NCI-H2227 (cell line): ENCODE results near the gene SLC26A2.
A peak's percentile ranks its signal among the peaks of the same experiment; 100 is the strongest.
"Not testable (repeated sequence)": the region's sequence is repeated elsewhere in the genome, so short reads cannot be mapped to it uniquely, and the experiment has no call there.

Experiments
- DNase-seq: peaks from one replicate; lab custom pipeline; 2025; ENCODE audit not compliant: unreplicated experiment; lab: John Stamatoyannopoulos, UW

SLC26A2 gene

DNA sequence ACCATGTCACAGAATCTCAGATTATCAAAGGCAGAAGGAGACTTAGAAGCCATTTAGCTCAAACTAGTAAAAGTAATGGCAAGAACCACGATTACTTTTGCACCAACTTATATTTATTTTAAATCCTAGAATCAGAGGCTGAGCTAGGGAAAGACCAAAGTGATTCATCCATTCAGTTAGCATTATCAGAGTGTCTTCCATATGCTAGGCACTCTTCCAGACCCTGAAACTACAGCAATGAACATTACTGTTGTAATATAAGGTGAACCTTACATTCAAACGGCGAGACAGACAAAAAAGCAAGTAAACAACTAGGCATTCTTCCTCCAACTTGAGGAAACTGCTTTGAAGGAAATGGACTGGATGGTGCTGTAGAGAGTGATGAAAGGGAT lies 23.9 kb upstream of the SLC26A2 start:
- DNase-seq, result no peak

DNA sequence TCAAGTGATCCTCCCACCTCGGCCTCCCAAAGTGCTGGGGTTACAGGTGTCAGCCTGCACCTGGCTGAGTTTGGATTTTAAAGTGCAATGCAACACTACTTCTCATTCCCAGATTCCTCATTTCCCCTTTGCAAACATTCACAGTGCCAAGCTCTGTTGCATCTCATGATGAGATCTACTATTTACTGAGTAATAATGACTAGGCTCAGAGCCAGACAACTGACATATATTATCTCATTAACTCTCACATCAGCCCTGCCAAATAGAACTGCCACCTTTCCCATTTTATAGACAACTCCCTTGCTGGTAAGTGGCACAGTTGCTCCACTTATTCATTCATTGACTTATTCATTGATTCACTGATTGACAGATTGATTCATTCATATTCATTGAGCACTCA lies 22.9 kb upstream of the SLC26A2 start:
- DNase-seq, result no peak

DNA sequence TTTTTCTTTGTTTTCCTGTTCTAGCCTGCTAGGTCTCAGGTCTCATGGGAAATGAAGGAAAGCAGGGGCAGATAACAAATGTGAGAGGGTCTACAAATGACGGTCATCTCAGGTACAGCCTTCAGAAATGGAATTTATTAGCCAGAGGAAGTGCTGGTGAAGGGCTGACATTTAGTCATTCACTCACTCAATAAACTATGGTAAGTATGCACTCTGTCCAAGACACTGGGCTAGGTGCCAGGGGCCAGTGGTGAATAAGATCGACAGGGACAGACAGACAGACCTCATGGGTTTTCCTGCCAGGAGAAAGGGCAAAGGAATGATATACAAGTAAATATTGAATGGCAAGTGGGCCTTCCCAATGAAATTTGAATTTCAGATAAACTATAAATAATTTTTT lies 22.3 kb upstream of the SLC26A2 start:
- DNase-seq, result no peak

DNA sequence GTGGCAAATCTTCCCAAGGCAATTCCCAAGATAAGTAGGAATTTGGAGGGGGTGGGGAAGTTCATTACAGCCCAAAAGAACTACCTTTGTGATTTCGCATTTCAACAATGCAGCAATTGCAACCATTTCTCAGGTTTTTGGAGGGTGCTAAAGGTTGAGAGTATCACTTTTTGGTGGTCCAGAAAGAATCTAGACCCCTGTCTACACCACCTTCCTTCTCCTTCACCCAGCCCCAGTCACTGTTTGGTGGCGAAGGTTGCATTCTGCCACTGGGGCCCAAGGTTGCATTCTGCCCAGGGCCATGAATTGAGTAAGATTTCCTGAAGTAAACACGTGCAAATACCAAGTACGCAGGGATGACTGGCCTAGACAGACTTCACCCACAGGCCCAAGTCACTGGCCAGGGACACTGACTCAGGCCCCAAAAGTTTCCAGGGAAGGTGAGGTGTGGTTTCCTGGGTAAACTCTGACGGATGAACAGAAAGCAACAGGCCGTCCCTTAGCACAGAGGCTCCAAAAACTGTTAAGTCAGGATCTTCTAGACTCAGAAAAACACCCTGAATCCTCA lies 21.7 kb upstream of the SLC26A2 start:
- DNase-seq, result no peak

DNA sequence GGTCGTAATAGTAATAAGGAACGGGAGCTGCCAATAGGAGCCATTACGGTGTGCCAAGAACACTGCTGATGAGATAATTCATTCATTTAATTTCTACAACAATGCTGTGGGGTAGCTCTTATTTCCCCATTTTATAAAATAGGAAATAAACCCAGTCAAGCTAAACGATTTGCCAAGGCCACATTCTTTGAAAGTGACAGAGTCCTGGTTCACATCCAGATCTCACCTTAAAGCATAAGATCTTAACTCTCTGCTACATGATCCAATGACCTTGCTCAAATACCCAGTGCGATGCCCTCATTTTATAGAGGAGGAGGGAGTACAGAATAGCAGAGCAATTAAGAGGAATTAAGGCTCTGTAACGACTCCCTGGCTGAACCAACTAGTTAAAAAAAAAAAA lies 21.0 kb upstream of the SLC26A2 start:
- DNase-seq, result no peak

DNA sequence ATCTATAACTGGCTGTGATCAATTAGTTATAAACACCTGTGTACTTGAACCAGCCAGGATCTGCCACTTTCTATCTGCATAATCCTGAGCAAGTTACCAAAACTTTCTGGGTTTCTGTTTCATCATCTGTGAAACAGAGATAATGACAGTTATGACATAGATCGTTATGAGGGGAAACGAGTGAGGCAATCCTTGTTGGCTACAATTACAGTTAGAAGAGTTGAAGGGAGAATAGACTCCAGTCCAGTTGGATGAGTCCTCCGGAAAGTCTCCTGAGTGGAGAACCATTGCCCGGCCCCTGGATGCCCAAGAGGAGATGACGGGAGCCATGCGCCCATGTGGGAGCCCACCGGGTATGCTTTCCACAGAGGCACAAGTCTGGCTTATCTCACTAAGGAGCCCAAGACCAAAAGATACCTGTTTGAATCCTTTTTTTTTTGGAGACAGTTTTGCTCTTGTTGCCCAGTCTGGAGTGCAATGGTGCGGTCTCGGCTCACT lies 20.4 kb upstream of the SLC26A2 start:
- DNase-seq, result no peak

DNA sequence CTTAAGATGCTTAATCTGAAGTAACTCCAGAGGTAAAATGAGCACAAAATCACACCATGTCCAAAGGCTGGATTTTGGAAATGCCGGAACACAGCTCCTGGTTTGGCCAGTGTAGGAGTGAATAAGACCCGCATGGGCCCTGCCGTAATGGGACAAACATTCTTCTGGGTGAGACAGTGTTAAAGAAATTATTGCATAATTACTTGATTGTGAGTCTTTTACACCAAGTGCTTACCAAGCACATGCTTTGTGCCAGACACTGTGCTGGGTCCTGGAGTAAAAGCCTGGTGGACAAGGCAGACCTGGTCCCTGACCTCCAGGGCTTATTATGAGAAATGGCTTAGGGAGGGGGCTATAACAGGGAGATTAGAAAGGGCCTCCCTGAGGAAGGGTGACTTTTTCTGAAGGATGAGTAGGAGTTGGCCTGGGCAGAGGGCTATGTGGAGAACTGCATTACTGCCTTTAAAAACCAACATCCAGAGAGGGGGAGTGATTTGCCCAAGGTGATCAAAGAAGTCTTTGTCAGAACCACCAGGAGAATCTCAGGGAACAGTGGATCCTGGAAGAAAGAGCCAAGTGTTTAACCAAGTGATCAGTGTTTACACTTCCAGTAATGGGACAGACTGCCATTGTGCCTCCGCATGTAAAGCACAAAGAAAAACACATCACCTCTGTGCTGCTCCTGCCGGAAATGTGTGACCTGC lies 19.5 kb upstream of the SLC26A2 start:
- DNase-seq, result no peak

DNA sequence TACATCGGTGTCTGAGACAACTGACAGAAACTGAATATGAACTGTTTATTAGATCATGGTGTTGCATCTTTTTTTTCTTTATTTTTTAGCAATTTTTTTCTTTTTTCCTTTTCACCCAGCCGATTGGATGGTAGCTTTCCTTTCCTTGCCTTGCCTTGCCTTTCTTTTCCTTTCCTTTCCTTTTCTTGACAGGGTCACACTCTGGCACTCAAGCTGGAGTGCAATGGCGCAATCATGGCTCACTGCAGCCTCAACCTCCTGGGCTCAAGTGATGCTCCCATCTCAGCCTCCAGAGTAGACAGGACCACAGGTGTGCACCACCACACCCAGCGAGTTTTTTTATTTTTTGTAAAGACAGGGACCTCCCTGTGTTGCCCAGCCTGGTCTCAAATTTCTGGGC lies 18.8 kb upstream of the SLC26A2 start:
- no peak for DNase-seq

DNA sequence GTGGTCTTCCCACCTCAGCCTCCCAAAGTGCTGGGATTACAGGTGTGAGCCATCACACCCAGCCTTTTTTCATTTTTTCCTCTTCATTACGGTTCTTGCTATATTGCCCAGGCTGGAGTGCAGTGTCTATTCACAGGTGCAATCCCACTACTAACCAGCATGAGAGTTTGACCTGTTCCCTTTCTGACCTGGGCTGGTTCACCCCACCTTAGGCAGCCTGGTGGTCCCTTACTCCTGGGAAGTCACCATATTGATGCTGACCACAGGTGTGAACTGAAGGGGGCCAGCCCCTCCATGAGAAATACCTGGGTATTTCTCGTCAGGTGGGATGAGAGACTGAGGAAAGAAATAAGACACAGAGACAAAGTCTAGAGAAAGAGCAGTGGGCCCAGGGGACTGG lies 18.4 kb upstream of the SLC26A2 start:
- DNase-seq, result no peak

DNA sequence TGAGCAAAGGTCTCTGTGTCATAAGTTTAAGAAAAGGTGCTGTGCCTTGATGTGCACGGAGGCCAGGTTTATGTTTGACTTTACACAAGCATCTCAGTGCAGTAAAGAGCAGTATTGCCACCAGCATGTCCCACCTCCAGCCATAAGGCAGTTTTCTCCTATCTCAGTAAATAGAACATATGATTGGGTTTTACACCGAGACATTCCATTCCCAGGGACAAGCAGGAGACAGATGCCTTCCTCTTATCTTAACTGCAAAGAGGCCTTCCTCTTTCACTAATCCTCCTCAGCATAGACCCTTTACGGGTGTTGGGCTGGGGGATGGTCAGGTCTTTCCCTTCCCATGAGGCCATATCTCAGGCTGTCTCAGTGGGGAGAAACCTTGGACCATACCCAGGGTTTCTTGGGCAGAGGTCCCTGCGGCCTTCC lies 17.8 kb upstream of the SLC26A2 start:
- DNase-seq, result not testable (repeated sequence)

DNA sequence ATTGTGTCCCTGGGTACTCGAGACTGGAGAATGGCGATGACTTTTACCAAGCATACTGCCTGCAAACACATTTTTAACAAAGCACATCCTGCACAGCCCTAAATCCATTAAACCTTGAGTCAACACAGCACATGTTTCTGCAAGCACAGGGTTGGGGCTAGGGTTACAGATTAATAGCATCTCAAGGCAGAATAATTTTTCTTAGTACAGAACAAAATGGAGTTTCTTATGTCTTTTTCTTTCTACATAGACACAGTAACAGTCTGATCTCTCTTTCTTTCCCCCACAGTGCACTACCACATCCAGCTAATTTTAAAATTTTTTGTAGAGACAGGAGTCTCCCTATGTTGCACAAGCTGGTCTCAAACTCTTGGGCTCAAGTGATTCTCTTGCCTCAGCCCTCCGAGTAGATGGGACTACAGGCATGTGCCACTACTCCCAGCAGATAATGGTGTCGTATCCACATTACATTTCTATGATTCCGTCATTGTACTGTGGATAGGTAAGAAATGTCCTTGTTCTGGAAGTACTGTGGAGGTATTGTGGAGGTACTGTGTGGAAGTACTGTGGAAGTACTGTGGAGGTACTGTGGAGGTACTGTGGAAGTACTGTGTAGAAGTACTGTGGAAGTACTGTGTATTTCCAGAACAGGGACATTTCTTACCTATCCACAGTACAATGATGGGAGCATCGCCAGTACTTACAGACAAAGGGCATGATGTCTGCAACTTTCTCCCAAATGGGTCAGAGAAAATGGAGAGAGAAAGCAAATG lies 17.2 kb upstream of the SLC26A2 start:
- not testable (repeated sequence) for DNase-seq

DNA sequence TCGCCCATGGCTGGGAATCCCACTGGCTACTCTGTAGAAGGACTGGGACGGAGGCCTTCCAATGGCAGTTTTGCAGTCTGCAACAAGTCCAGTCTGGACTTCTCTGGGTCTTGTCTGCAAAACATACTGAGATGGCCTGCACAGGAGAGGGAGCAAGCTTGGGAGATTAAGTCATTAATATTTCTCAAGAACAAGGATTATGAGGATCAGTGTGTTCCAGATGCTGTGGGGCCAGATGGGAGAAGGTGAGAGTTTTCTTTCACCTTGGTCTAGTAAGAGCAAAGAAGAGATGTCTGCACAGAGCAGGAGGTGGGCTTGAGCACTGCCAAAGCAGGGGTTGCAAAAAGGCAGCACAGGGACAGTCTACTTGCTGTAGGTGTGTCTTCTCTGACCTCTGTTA lies 15.9 kb upstream of the SLC26A2 start, which contains the start of gene PDE6A:
TSS of gene PDE6A (minus strand) at position 128 of the 400 bp plus-strand sequence. CDS start at position 8, 120 bp downstream.
- no peak for DNase-seq

DNA sequence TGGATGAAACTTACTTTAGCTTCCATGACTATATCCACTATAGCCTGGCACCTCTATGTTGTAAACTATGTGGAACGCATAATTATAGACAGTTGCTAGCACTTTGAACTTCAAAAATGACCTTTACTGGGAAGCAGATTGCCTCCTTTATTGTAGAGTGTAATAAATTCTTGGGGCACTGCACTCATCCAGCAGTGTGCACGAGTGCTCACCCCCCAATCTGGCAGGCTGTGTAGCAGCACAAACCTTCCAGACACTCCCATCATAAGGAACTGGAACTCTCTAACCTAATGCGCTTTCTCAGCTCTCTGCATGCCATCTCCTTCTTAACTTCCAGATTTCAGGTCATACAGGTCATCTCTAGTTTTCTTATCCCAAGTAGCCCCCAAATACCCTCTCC lies 14.4 kb upstream of the SLC26A2 start:
- DNase-seq, result no peak

DNA sequence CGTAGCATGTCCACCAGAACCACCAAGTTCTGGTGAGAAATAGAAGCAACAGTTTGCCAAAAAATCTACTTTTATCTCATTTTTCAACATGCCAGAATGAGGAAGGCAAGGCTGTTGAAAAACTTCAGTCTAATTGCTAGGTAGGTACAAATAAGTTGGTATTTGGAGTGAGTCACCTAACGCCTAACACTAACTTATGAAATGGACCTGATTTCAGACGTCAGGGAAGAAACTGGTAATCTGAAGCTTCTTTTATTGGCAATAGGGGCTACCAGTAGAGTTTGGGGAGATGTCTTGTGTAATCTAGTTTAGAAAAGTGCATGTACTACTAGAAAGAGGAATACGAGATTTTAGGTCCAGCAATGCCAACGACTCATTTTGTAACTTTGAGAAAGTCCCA lies 11.6 kb upstream of the SLC26A2 start:
- no peak for DNase-seq

DNA sequence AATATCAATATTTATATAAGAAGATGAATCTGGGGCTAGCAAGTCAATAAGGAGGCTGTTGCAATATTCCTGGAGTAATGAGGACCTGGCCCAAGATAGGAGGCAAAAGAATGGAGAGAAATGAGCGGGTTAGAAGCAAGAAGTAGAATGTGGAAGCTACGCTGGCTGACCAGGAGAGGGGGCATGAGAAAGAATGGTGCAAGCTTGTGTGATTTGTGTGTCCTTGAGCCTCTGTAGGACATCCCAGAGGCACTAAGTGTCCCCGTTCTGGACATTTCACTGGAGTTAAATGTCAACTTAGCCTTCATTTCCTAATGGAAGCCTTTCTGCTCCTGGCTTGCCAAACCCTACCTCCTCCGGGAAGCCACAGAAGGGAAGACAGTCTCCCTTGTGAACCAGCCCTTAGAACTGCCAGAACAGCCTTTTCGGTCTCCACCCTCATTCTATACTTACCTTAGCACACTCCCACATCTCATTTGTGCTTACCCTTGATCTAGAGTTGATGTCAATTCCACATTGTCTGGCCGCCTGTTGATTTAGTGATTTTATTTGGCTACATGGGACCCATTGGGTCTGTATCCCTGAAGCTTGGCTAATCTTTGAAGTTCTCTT lies 9.3 kb upstream of the SLC26A2 start:
- DNase-seq, result no peak

DNA sequence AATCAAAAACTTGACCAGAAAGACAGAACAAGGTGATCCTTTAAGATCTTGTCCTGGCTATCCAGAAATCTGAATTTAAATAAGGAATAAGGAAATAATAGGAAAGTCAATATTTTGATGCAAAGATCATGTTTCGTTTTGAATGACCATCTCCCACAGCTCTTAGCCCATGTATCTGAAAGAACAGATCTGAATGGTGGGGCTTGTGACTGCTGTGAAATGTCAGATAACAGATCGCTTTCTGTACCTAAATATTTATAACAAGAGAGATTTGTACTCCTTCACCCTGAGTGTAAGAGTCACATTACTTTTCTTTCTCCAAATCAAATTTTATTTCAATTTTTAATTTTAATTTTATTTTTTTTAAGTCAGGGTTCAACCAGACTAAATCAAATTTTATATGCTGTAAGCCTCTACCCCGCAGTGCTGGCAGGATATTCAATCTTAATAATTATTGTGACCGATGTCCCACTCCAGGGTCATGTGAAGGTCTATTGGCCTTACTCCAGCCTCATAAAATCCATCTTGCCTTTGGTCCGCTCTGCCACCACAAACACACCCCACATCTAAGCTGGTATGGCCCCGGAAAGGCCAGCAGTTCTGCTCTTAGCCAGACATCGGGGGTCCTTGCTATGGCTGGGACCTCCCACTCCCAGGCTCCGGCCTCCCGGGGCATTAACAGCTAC lies 7.0 kb upstream of the SLC26A2 start:
- DNase-seq, result no peak

DNA sequence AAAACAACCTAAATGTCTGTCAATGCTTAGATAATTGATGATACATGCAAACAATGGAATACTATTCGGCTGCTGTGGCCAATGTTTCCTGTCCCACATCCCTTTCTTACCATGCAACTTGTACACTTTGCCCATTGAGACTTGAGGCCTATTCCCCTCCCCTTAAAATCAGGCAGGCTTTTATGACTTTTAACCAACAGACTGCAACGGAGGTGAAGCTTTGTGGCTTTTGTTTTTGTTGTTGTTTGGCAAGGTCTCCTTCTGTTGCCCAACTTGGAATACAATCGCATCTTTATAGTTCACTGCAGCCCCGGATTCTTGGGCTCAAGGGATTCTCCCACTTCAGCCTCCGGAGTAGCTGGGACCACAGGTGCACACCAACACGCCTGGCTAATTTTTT lies 5.8 kb upstream of the SLC26A2 start:
- no peak for DNase-seq

DNA sequence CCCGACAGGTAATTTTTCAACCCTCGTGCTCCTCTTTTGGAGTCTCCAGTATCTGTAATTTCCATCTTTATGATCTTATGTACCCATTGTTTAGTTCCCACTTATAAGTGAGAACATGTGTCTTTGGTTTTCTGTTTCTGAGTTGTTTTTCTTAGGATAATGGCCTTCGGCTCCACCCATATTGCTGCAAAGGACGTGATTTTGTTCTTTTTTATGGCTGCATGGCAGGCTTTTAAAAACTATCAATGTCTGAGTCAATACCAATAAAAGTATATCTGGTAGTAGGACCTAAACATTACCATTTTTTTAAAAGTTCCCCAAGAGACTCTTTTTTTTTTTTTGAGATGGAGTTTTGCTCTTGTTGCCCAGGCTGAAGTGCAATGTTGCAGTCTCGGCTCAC lies 3.9 kb upstream of the SLC26A2 start:
- no peak for DNase-seq

DNA sequence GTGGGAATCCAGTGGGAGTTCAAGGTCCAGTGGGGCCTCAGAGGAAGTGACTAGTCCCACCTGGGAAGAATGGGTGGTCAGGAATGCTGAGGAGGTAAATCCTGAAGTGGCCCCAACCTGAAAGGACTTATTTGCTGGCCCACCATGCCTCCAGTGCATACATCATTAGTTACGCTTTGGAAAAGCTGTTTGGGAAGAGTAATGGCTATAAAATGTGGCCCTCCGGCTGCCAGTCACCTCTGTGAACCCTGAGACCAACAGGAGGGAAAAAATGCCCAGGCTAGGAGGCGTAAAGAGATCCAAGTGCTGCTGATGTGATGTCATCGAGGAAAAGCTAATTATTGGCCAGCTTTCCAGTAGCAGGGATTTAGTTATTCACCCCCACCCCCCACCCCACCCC lies 2.7 kb upstream of the SLC26A2 start:
- DNase-seq, result no peak

DNA sequence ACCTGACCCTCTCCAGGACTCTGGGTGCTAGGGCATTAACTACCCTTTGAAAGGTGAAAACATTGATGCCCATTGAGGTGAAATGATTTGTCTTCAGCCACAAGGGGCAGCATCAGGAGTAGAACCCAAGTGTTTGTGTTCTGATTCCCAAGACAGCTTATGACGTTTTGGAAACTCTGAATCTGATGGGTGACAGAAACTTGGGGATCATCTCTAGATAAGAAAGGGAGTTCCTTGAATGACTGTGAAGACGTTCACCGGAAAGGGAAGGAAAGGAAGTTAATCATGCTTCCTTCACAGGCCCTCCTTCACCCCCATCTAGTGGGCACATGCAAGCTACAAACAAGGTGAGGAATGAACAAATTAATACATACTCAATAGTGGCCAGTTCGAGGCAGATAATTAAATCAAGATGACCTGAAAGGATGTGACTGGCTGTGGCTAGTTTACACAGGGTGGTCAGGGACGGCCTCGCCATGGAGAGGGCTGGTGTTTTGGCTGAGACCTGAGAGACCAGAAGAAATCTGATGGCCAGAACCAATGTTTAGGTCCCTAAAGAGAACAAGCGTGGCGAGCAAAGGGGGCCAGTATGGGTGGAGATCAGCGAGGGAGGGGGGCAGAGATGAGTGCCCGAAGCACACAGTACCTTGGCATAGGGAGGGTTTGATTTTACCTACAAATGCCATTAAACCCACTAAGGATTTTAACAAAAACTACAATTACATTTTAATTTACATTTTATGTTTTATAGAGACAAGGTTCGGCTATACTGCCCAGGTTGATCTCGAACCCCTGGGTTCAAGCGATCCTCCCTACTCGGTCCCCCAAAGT lies 937 bp upstream of the SLC26A2 start:
- DNase-seq, result peak; percentile 43
